ENCODE data around the gene MFSD2A.
A peak's percentile ranks its signal among the peaks of the same experiment; 100 is the strongest.
"Not testable (repeated sequence)": the region's sequence is repeated elsewhere in the genome, so short reads cannot be mapped to it uniquely, and the experiment has no call there.

The MFSD2A gene

GRCh38 chr1:39940980-39941871 lies 13.7 kb upstream of the MFSD2A start:
- DNase-seq = no peak

GRCh38 chr1:39943471-39944290 lies 11.3 kb upstream of the MFSD2A start:
- no peak for DNase-seq

DNA sequence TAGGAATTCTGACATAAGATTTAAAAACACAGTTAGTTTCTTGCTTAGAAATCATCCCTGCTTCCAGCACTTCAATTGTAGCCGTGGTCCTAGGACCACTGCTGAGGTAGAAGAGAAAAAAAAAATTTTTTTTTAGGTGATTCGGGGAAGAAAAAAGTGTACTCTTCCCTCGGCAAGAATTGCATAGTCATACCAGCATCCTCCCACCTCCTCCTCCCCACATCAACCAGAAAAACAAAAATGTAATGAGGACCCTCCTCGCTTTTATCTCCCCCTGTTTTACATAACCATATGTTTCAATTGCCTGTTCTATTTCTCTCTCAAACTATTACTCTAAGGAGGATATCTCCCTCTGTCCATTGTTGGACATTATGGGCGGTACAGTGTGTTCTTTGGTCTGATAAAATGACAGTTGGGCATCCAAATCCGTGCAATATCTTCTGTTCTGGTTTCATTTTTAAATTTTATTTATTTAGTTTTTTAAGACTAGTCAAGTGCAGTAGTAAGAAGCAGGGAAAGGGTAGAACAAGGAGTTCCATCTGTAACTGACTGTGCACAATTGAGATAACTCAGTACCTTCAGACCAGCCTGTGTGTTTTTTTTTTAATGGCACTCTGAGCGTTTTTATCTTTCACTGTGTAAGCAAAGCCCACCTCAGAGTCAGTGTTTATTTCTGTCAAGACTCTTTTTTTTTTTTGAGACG lies 10.4 kb upstream of the MFSD2A start:
- no peak for DNase-seq

GRCh38 chr1:39946216-39946615 lies 8.7 kb upstream of the MFSD2A start:
- no peak for DNase-seq

- no peak for DNase-seq
Measured at GRCh38 chr1:39947260-39947659, 7.7 kb upstream of the MFSD2A start.

- DNase-seq = no peak
Measured at GRCh38 chr1:39949891-39950290, 5.1 kb upstream of the MFSD2A start.

DNA sequence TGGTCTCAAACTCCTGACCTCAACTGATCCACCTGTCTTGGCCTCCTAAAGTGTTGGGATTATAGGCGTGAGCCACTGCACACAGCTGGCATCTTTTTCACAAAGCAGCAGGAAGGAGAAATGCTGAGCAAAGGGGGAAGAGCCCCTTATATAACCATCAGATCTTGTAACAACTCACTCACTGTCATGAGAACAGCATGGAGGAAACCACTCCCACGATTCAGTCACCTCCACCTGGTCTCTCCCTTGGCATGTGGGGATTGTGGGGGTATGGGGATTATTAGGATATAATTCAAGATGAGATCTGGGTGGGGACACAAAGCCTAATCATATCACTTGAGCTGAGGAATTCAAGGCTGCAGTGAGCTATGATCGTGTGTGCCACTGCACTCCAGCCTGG lies 3.0 kb upstream of the MFSD2A start:
- no peak for DNase-seq

- DNase-seq = no peak
Measured at GRCh38 chr1:39952359-39953110, 2.4 kb upstream of the MFSD2A start.

DNA sequence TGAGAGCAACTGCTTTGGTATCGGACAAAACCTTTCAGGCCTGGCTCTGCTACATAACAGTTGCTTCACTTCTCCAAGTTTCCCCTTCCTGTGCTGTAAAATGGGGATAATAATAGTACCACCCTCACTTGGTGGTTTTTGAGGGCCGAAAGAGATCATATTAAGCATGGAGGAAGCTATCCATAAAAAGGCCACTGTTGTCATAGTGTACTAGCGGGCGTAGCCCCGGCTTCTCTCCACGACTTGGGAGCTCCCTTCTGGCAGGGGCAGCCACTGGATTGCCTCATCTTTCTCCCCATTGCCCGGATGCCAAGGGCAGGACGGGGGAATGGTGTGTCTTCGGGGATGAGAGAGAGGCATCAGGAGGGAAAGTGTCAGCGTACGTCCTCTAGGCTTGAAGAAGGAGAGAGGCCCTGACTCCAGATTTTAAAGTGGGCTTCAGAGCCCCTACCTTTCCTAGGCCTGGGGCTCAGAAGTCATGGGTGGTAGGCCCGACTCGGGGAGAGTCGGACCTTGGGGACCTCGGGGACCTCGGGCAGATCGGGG lies 548 bp upstream of the MFSD2A start:
- DNase-seq = no peak

- DNase-seq = peak; percentile 83
Measured at GRCh38 chr1:39955547-39956539, 898 bp downstream of the MFSD2A start.

- no peak for DNase-seq
Measured at GRCh38 chr1:39957299-39958015, 2.5 kb downstream of the MFSD2A start.

GRCh38 chr1:39958403-39959200 lies 3.7 kb downstream of the MFSD2A start:
- DNase-seq = no peak

- no peak for DNase-seq
Measured at GRCh38 chr1:39959651-39960333, 4.8 kb downstream of the MFSD2A start.

DNA sequence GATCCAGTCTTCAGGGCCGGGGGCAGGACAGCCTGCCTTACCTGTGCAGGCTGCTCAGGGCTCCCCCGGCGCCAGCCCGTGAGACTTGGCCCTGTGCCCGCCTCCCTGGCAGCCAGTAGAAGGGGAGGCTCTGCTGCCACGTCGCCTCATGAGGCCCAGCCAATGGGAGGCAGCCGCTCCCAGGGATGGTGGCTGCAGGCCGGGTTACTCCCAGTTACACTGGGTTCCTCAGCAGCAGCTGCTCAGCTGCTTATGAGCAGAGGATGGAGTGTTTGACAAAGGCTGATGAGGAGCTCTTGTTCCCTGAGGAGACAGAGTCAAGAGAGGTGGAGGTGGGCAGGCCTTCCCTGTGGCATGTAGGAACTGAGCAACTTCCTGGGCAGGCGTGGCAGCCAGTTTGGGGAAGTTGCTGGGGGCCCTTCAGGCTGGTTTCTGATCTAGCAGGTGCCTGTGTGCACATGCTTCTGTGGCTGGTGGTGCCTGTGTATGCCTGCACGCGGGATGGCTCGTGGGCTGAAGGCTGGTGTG lies 5.5 kb downstream of the MFSD2A start:
- no peak for DNase-seq

- DNase-seq = no peak
Measured at GRCh38 chr1:39962450-39962825, 7.5 kb downstream of the MFSD2A start.

DNA sequence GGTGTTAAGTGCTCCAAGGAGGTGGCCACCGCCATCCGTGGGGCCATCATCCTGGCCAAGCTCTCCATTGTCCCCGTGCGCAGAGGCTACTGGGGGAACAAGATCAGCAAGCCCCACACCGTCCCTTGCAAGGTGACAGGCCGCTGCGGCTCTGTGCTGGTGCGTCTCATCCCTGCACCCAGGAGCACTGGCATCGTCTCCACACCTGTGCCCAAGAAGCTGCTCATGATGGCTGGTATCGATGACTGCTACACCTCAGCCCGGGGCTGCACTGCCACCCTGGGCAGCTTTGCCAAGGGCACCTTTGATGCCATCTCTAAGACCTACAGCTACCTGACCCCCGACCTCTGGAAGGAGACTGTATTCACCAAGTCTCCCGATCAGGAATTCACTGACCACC lies 8.0 kb downstream of the MFSD2A start:
- DNase-seq = not testable (repeated sequence)

DNA sequence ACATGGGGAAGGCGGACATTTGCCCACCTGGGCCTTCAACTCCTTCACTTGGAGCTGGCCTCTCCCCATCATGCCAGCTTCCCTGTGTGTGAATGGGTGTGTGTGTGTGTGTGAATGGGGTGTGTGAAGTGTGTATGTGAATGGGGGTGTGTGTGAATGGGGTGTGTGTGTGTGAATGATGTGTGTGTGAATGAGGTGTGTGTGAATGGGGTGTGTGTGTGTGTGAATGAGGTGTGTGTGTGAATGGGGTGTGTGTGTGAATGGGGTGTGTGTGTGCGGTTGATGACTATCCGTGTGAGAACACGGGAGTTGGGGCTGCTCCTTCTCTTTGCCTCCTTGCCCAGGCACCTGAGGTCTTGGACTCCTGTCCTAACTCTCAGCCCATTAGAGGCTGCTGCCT lies 9.6 kb downstream of the MFSD2A start:
- no peak for DNase-seq

GRCh38 chr1:39965044-39965443 lies 10.1 kb downstream of the MFSD2A start:
- no peak for DNase-seq

- DNase-seq = no peak
Measured at GRCh38 chr1:39969048-39969447, 14.1 kb downstream of the MFSD2A start.

Measured in activated effector memory CD4-positive, alpha-beta T cell treated with anti-CD3 and anti-CD28 coated beads, Interleukin-2, amount 50 U/mL, for 16 hours (primary cell).